Retina (tissue), 1 donor: ENCODE data around the gene CPED1.
"Not testable (repeated sequence)": the region's sequence is repeated elsewhere in the genome, so short reads cannot be mapped to it uniquely, and the experiment has no call there.

Experiments
- DNase-seq: peaks from one replicate; pipeline ENCODE4 v3.0.0-alpha.2; 2016

The CPED1 gene

DNA sequence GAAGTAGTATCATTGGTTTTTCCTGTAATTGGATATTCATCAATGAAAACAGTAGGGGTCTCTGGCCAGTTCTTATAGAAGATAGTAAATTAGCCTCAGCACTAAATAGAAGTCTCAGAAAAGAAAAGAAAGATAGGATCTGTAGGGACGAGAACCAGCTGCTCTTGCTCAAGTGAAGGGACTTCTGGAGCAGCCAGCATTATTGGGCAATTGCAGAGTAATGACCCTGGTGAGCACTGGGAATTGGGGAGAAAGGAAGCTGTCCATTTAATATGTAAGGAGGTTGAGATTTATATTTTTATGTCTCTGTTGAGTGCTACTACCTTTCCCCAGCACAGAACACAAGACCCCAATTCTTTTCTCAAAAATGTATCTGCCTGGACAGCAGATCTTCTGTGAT is 279.1 kb downstream of the CPED1 start:
- no peak for DNase-seq

DNA sequence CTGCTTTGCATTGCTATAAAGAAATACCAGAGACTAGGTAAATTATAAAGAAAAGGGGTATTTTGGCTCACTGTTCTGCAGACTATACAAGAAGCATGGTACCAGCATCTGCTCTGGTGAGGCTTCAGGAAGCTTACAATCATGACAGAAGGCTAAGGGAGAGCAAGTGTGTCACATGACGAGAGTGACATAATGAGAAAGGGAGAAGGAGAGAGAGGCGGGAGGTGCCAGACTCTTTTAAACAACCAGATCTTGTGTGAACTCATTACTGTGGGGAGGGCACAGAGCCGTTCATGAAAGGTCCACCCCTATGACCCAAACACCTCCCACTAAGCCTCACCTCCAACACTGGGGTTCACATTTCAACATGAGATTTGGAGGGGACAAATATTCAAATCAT is 281.3 kb downstream of the CPED1 start:
- no peak for DNase-seq

DNA sequence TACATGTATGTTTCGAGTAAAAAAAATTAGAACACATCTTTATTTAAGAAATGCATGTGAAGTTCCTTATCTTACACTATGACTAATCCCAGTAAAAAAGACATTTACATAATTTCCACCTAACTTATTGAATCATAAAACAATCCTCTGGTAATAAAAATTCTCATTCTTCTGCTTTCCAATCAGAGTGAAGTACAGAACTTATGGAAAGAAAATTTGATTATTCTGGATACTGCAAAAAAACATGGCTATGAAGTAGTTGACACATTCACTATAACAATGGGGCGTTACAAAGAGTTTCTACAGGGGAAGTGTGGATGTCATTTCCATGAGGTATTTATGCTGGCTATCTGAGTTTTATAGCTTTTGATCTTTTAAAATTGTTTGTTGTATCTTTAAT is 282.6 kb downstream of the CPED1 start:
- no peak for DNase-seq

DNA sequence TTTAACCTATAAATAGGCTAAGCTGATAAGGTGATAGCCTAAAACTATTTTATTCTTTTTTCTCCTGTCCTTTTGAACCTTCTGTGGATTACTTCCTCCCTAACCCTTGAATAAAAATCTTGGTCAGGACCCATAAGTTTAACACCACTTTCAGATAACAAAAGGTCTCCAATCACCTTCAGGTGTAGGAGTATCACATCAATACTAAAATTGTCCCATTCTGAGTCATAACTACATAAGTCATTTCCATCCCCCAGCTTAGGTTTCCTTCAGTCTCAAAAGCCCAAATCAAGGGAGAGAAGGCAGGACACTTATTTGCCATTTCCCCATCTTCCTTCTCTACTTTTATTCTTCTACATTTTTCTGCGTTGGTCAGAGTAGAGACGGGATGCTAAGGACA is 283.4 kb downstream of the CPED1 start:
- DNase-seq = no peak

DNA sequence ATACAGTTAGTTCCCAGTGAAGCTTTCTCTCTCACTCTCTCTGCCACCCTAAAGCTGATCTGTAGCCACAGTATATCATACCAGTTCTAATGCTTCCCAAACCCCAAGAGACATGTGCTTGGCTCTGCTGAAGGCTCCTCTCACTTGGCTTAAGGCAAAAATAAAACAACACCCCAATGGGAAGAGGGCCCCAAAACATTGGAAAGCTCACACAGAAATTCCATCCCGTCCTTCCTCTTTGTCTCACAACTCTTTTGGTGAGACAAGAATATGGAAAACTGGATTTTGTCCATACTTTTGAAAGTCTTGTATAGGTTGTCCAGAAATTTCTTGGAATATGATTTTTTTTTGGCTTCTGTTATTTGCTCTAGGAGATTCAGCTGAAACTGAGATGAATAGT is 284.2 kb downstream of the CPED1 start:
- DNase-seq = no peak

DNA sequence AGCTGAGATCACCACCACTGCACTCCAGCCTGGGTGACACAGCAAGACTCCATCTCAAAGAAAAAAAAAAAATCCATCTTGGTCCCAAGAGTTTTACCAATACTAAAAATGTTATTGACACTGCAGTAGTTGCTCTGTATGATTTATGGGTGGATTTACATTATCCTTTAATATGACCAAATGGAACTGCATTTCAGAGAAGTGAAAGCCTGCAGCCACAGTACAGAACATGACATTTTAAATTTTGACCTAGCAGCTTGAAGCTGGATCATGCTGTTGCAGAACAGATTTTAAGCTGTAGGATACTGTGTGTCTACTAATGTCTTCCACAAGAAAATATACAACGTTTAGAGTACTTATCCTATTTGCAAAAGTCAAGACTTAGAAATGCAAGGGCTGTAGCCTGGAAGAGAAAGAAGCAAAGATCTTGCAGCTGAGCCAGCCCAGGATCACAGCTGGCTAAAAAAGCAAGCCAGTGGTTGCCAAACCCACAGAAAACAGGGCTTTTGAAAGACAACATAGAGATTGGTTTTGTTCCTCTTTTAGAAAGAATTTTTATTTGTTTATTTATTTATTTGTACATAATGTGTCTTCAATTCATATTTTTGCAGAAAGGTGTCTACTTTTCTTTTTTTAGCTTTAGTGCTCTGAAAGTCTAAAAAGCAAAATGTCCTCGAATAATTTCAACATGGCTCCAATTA is 285.1 kb downstream of the CPED1 start:
- no peak for DNase-seq

DNA sequence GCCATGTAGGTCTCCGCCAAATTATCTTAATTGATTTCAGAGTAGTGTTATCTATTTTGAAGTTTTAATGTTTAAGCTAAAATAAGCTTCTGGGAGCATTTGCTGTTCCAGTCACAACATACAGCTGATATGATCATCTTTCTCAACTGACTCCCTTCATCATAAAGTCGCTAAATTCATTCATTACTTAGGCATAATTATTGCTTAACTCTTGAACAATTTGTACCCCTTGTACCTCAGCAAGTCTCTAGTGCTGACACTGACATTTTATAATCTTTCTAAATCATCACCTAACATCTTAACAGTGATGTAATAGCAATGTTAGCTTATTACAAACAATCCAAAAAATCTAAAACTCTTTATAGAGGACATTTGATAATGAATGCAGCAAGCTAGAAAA is 286.0 kb downstream of the CPED1 start:
- DNase-seq = no peak

DNA sequence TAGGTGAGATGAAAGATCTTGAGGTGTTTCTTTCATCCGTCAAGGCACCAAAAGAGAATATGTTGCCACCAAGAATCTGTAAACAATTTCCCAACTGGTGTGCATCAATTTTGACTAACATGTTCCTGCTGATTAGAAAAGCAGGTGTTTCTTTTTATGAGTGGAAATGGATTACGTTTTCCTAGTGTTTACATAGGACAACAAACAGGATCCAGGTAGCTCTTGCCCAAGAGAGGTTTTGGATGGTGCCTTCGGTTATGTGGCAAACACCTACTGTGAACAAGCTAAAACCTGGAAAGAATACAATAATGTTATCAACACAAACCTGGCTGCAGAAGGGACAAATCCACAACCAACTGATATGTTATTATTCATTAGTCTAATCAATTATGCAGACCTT is 286.7 kb downstream of the CPED1 start:
- DNase-seq = no peak

DNA sequence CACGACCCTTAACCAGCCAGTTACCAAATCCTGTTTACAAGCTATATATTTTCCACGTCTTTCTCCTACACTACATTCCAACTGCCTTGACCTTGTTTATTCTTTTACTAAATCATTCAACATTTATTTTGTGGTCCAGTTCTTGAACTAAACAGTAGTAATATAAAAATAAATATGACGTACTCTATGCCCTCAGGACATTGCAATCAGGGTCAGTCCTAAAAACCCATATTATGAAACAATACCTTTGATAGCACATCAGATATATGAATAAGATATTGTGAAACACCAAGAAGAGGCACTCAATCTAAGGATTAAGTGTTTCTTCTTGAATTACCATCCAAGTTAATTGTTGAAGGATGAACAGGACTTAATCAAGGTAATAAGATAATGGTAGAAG is 287.8 kb downstream of the CPED1 start:
- DNase-seq = no peak

DNA sequence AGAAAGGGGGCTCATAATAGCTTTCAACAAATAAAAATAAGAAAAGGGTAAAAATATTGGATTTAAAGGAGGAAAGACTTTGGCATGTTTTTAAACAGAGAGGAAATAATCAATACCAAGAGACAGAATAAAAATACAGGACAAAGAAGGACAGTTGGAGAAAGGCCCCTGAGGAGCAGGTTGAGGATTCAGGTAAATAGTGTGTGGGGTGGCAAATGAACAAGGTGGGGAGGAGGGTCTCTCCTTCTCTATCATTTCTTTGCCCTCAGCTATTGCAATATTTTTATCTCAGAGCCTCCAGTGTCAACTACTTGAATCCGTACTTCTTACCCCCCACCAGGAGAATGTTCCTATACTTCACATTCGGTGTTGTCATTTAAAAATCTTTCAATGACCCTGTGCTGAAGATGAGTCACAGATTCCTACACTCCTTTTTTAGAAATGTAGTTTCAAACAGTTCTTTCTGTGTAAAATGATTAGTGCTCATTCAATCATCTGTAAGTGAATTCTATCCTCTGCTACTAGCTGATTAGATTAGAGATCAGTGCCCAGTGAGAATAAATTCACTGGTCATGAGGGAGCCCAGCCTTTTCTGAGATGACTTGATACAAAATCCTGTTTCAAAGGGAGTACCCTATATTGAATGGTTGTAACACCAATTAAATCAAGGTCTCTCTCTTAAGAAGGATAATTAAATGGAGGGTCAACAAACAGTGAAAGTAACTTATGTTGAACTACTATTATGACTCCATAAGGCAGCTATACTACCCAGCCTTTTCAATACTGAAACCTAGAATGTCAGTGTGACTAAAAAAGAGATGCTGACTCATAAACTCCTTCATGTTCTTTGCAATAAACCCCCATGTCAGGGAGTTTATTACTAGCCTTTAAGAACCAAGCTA is 289.9 kb downstream of the CPED1 start:
- DNase-seq = no peak

DNA sequence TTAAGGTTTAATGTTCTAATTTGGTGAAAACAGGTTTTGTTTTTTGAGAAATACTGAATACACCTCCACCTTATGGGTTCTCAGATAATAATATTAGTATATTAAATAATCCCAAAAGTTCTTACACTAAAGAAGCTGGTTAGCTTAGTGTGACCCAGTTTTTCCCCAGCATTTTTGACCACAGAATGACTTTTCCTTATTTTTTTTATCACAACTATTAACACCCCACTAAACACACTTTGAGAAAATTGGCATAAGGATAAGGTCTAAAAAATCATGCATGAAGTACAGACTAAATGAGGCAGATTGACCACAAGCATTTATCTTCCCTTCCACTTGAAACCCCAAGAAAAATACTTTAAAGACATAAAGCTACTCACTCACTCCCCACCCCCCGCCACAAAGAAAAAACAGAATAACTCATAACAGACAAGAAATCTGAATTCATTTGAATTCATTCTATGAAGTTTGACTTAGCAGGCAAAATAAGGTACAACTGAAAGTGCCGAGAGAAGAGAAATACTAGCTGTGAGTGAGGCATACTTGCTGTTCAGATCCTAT is 290.6 kb downstream of the CPED1 start:
- DNase-seq = no peak

DNA sequence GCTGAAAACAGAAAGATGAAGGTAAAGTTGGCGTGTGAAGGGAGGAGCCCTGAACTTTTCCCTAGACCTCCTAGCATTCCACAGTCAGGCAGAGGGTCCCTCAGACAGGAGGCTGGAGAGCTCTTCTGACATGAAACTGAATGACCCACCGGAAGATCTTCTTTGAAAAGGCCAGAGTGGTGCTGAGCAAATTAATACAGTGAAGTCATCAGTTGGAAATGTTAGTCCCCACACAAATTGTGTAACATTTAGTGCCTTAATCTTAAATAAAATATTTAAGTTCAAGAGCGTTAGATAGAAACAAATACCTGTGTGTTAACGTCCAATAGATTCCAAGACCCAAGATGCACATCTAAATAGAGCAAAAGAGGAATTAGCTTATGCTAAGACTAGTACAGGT is 291.3 kb downstream of the CPED1 start:
- no peak for DNase-seq

DNA sequence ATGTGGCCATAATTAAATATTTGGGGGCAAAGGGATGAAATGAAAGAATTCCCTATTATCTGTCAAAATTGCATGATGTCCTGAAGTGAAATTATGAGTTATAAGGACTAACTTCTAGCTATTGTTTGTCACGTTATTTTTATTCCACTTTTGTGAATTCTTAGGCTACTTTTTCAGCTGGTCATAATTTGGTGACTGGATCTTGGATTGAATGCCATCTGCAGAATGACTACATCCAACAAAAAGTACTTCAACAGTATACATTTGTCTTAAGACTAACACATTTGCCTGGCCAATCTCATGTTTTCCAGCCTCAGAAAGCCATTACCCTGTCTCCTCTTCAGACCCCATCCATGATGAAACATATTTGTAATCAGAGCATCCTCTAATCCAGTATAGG is 292.1 kb downstream of the CPED1 start:
- DNase-seq = no peak

DNA sequence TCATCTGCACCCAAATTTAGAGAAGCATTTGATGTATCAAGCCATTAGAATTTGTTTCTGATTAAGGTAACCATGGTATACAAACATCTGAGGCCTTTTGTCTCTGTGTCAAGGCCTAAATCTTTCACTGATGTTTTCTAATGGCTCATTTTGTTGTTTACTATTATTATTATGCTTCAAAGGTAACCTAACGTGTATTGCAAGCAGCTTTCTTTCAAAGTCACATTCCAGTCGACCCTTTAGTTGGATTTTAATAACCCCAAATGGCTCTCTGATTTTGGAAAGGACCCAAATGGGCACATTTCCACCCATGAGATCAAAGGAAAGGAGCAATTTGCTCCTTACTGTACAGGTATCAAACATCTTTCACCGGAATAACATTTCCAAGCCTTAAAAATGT is 293.6 kb downstream of the CPED1 start:
- no peak for DNase-seq

DNA sequence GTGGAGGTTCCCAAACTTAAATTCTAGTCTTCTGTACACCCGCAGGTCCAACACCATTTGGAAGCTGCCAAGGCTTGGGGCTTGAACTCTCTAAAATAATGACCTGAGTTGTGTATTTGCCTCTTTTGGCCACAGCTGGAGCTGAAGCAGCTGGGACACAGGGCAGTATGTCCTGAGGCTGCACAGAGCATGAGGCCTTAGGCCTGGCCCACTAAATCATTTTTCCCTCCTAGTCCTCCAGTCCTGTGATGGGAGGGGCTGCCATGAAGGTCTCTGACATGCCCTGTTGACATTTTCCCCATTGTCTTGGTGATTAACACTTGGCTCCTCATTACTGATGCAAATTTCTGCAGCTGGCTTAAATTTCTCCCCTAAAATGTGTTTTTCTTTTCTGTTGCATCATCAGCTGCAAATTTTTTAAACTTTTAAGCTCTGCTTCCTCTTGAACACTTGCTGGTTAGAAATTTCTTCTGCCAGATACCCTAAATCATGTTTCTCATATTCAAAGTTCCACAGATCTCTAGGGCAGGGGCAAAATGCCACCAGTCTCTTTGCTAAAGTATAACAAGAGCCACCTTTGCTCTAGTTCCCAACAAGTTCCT is 296.7 kb downstream of the CPED1 start:
- no peak for DNase-seq

DNA sequence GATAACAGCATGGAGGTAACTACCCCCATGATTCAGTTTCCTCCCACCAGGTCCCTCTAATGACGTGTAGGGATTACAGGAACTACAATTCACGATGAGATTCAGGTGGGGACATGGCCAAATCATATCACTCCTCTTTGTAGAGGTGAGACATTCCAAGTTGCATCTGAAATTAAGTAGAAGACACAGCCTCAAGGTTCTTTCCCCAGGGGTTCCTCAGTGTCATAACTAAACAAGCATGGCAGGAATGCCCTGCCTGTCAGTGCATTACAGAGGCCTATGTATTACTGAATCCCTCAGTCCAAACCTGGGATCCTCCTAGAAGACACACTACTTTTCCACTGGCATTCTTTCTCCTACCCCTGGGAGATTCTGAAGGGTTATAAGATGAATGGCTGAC is 297.7 kb downstream of the CPED1 start:
- no peak for DNase-seq

DNA sequence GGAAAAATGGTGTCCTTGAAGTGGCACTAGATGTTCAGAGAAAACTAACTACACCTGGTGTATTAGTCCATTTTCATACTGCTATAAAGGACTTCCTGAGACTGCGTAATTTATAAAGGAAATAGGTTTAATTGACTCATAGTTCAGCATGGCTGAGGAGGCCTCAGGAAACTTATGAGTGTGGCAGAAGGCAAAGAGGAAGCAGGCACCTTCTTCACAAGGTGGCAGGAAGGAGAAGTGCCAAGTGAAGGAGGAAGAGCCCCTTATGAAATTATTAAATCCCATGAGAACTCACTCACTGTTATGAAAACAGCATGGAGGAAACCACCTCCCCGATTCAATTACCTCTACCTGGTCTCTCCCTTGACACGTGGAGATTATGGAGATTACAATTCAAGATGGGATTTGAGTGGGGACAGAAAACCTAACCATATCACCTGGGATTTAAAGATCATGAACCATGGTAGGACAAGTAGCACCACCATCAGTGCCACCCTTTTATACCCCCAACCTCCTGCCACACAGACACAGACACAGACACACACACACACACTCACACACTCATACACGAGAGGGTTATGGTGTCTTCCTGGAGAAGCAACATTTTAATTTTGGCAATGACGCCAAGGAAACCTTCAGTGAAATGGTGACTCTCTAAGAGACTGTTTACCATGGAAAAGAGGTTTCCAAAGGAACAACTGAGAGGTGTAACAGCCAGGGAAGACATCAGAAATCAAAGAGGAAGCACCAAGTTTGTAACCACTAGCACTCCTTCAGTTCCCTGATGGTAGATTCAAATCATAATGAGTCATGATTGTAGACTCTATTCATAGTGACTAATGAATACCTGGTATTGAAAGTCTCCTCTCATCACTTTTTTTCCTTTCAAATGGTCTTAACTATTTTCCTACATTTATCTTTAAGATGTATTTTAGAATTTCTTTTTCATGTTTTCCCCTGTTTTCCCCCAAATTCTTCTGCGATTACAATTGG is 298.5 kb downstream of the CPED1 start:
- DNase-seq = no peak

DNA sequence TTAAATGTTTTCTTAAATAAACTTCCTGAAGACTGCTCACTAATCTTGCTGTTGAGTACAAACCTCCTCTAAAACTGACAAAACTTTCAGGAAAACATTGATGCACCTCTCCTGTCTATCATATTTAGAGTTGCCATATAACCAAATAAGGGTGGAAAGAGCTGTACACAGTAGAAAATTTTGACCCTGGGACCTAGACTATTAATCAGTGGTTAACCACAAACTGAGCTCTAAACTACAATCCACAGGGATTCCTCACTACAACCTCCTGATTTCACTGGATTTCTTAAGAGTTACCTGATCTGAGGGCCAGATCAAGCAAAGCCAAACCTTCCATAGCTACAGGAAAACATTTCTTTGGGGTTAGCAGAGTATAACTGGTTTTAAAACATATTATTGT is 300.4 kb downstream of the CPED1 start:
- no peak for DNase-seq

DNA sequence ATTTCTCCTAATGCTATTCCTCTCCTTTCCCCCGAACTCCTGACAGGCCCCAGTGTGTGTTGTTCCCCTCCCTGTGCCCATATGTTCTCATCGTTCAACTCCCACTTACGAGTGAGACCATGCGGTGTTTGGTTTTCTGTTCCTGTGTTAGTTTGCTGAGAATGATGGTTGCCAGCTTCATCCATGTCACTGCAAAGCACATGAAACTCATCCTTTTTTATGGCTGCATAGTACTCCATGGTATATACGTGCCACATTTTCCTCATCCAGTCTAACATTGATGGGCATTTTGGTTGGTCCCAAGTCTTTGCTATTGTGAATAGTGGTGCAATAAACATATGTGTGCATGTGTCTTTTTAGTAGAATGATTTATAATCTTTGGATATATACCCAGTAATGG is 301.4 kb downstream of the CPED1 start:
- DNase-seq = not testable (repeated sequence)

DNA sequence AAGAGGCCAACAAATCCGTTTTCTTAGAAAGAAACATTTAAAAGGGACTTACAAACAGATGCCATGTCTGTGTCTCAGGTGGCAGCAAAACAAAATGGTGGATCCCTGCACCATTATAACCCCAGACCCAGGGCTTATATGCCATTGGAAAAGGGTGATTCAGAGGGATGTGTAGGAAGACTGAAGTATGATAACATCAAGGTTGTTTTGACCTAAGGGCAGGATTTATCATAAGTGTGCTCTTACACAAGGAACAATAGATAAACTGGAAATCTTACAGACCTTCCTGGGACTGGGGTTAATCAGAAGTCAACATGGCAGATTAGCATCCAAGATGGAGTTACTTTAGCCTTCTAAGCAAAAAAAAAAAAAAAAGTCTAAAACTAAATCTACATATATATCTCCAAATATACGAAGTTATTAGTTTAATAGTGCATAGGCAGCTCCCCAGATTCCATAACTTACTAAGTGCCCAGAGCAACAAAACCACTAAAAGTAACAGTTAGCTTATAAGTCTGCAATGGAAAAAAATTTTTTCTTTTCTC is 306.0 kb downstream of the CPED1 start:
- no peak for DNase-seq

DNA sequence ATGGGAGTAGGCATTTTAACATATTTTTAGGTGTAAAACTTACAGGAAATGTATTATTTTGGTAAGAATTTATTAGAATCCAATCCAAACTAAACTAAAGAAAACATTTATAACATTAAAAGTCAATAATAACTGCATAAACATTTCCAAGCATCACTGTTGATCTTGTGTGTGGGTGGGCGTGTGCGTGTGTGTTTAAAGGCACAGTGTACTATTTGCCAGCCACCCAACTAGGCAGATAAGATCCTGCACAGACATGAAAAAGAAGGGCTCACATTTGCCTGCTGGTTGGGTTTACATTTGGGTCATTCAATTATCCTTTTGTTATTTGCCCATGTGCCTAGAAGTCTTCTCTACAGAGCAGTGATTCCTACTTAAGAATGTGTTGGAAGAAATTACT is 309.3 kb downstream of the CPED1 start:
- DNase-seq = no peak

DNA sequence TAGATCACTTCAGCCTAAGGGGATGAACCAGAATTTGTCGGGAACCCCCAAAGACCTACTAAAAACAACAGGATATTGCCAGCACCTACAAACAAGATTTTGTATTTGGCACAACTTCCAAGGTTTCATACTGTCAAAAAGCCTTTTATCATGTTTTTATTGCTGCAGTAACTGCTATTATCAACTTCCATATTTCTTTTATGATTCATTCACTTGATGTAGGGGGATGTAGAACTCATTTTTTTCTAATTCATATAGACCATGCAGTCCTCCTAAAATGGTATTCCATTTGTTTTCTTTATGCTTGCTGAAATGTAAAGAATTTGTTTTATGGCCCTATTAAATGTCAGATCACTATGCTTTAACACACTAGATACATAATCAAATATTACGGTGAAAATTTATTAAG is 310.3 kb downstream of the CPED1 start:
- DNase-seq = no peak
